Type B pancreatic cell (in vitro differentiated cells): Measurements from ENCODE around the gene DOK3. TPM values are rescaled to one million over a fixed set of nuclear protein-coding genes. Genes with fewer than 3 reads are reported as not detected.

Experiments used
- DNase-seq: peaks from one replicate; pipeline ENCODE4 v3.0.0; 2021; ENCODE audit warnings: mixed read lengths; ENCODE audit not compliant: unreplicated experiment; ENCODE audit errors: extremely low spot score
- H3K27ac Mint-ChIP-seq: 2 replicates; pipeline ENCODE4 v1.8.0; 2021; ENCODE audit warnings: mild to moderate bottlenecking, mixed read lengths
- H3K27me3 Mint-ChIP-seq: 2 replicates; pipeline ENCODE4 v1.8.0; 2021; ENCODE audit warnings: mixed read lengths
- H3K36me3 Mint-ChIP-seq: 2 replicates; pipeline ENCODE4 v1.8.0; 2021; ENCODE audit warnings: mixed read lengths
- H3K4me1 Mint-ChIP-seq: one replicate; pipeline ENCODE4 v1.8.0; 2021; ENCODE audit warnings: mixed read lengths; ENCODE audit not compliant: unreplicated experiment
- H3K4me3 Mint-ChIP-seq: 2 replicates; pipeline ENCODE4 v1.8.0; 2021; ENCODE audit warnings: mild to moderate bottlenecking, mixed read lengths
- H3K9me3 Mint-ChIP-seq: 2 replicates; pipeline ENCODE4 v1.8.0; 2021; ENCODE audit warnings: mixed read lengths
- CTCF ChIP-seq: fragments of 200-600 bp; sonication (generic); conservative IDR thresholded peaks from 2 replicates; pipeline ENCODE4 v1.5.0; 2021; ENCODE audit warnings: antibody characterized with exemption, mild to moderate bottlenecking
- total RNA-seq: library from RNA; stranded (reverse); gene quantifications from 2 replicates; pipeline ENCODE4 v1.2.1, GENCODE V29; 2021; ENCODE audit warnings: low replicate concordance

The DOK3 gene
- total RNA-seq, 1 donor from 2014 or later, result 6.9 TPM

- TF ChIP-seq CTCF, result peak; percentile 68
- Mint-ChIP-seq H3K4me3 (peak within 1 kb of the TSS; percentile 91), H3K36me3 (peaks cover 10% of the 10 kb centered on the region), H3K27ac (peak within 1 kb of the TSS; percentile 78), H3K4me1 (peaks cover 29% of the 10 kb centered on the region), H3K27me3 (no peaks in the 10 kb centered on the region), H3K9me3 (no peaks in the 10 kb centered on the region)
- DNase-seq, result peak; percentile 97
These were observed 45.0 kb upstream of the DOK3 start, which contains the start of gene FAM193B for GRCh38 chr5:177554474-177555111. Gene FAM193B (minus strand): TSS chr5:177554563. CDS start chr5:177554458, 105 bp downstream.

GRCh38 chr5:177553671-177554429 is 44.2 kb upstream of the DOK3 start:
- H3K27ac Mint-ChIP-seq, result peak overlapping the region; percentile 56

GRCh38 chr5:177552839-177553455 is 43.3 kb upstream of the DOK3 start:
- H3K36me3 Mint-ChIP-seq, result peaks cover 13% of the 10 kb centered on the region
- no peak for DNase-seq

More at GRCh38 chr5:177553671-177554429, 44.2 kb upstream of the DOK3 start:
- H3K4me3 Mint-ChIP-seq, result peak overlapping the region; percentile 91
- peaks cover 28% of the 10 kb centered on the region for H3K4me1 Mint-ChIP-seq
- no peaks in the 10 kb centered on the region for H3K27me3 Mint-ChIP-seq
- peaks cover 10% of the 10 kb centered on the region for H3K36me3 Mint-ChIP-seq
- H3K9me3 Mint-ChIP-seq, result no peaks in the 10 kb centered on the region
- TF ChIP-seq CTCF, result no peak
- DNase-seq, result peak; percentile 74

GRCh38 chr5:177550122-177550521 is 40.5 kb upstream of the DOK3 start:
- H3K4me3 Mint-ChIP-seq, result no peak overlapping the region
- TF ChIP-seq CTCF, result no peak
- peaks cover 18% of the 10 kb centered on the region for H3K36me3 Mint-ChIP-seq
- H3K9me3 Mint-ChIP-seq, result no peaks in the 10 kb centered on the region
- H3K27me3 Mint-ChIP-seq, result no peaks in the 10 kb centered on the region
- DNase-seq, result no peak
- H3K27ac Mint-ChIP-seq, result no peak overlapping the region
- H3K4me1 Mint-ChIP-seq, result peaks cover 43% of the 10 kb centered on the region

More at GRCh38 chr5:177552839-177553455, 43.3 kb upstream of the DOK3 start:
- no peaks in the 10 kb centered on the region for H3K27me3 Mint-ChIP-seq
- H3K4me3 Mint-ChIP-seq, result peak overlapping the region; percentile 91
- H3K4me1 Mint-ChIP-seq, result peaks cover 37% of the 10 kb centered on the region
- no peaks in the 10 kb centered on the region for H3K9me3 Mint-ChIP-seq
- no peak for TF ChIP-seq CTCF
- peak overlapping the region; percentile 56 for H3K27ac Mint-ChIP-seq

GRCh38 chr5:177548495-177548894 is 38.9 kb upstream of the DOK3 start:
- DNase-seq, result no peak
- TF ChIP-seq CTCF, result no peak
- Mint-ChIP-seq H3K27ac (no peak overlapping the region), H3K27me3 (no peaks in the 10 kb centered on the region), H3K4me3 (no peak overlapping the region), H3K9me3 (no peaks in the 10 kb centered on the region), H3K4me1 (peaks cover 43% of the 10 kb centered on the region), H3K36me3 (peaks cover 18% of the 10 kb centered on the region)
